Posterior vena cava (tissue), 2 donors: ENCODE data around the gene BCL2L12. TPM values are rescaled to one million over a fixed set of nuclear protein-coding genes. Genes with fewer than 3 reads are reported as not detected.

ENCODE experiments used
- microRNA-seq, 2 donors: library from miRNA; unstranded; fragments of <30 nt; microRNA quantifications; one replicate each; pipeline ENCODE4 v1.2.0, GENCODE V29; 2020 to 2021; ENCODE audit warnings: borderline microRNAs expressed in 2 of 2
- total RNA-seq, 2 donors: library from RNA; stranded (reverse); fragmentation: NEBNext Ultra II Directional; extraction: Animal tissue kit (Norgen Biotek cat#: 25700); gene quantifications; one replicate each; pipeline ENCODE4 v1.2.1, GENCODE V29; 2021
- donor health status: DM: yes; HTN: yes; CAD: no.
- donor health status: DM: yes; HTN: yes; CAD: no.

The BCL2L12 gene
- total RNA-seq, 2 donors from 2014 or later = 8.5 to 9.3 TPM

Small RNAs within 50 kb of the gene (microRNA-seq; reads per million reads assigned to microRNA genes)
- 0 to 0.26 reads per million in 2 donors for gene MIR5088

Other genes with a start within 250 kb of the BCL2L12 start
- gene PTH2, start 242.5 kb upstream of the BCL2L12 start, total RNA-seq = not detected
- not detected for gene GFY, start 240.5 kb upstream of the BCL2L12 start, total RNA-seq
- 1 to 10 TPM; 1.5 to 2.8 TPM for gene SLC17A7, start 224.4 kb upstream of the BCL2L12 start, total RNA-seq
- 10 to 100 TPM; 34.4 to 36.6 TPM for gene PIH1D1, start 214.1 kb upstream of the BCL2L12 start, total RNA-seq
- 10 to 100 TPM; 17.3 to 24.2 TPM for gene ALDH16A1, start 212.7 kb upstream of the BCL2L12 start, total RNA-seq
- gene FLT3LG, start 191.7 kb upstream of the BCL2L12 start, total RNA-seq = 10 to 100 TPM in 1 of 2 donors, 1 to 10 TPM in 1; 7.3 to 12.0 TPM
- 1,000 to 10,000 TPM; 1,658 to 1,769 TPM for gene RPL13A, start 178.3 kb upstream of the BCL2L12 start, total RNA-seq
- 1,000 to 10,000 TPM; 1,242 to 1,344 TPM for gene RPS11, start 169.5 kb upstream of the BCL2L12 start, total RNA-seq
- 100 to 1,000 TPM; 192 to 304 TPM for gene FCGRT, start 153.3 kb upstream of the BCL2L12 start, total RNA-seq
- 100 to 1,000 TPM in 1 of 2 donors, 10 to 100 TPM in 1; 94.0 to 128 TPM for gene RCN3, start 137.9 kb upstream of the BCL2L12 start, total RNA-seq
- 10 to 100 TPM; 35.8 to 36.0 TPM for gene NOSIP, start 85.4 kb upstream of the BCL2L12 start, total RNA-seq
- gene PRRG2, start 84.6 kb upstream of the BCL2L12 start, total RNA-seq = under 1 TPM; 0.46 to 0.52 TPM
- 10 to 100 TPM; 18.8 to 21.7 TPM for gene PRR12, start 74.8 kb upstream of the BCL2L12 start, total RNA-seq
- 100 to 1,000 TPM; 124 to 173 TPM for gene RRAS, start 25.8 kb upstream of the BCL2L12 start, total RNA-seq
- 10 to 100 TPM; 43.5 to 55.1 TPM for gene SCAF1, start 23.7 kb upstream of the BCL2L12 start, total RNA-seq
- 10 to 100 TPM; 40.6 to 50.9 TPM for gene IRF3, start 76 bp upstream of the BCL2L12 start, total RNA-seq
- gene PRMT1, start 11.3 kb downstream of the BCL2L12 start, total RNA-seq = 10 to 100 TPM; 79.1 to 91.5 TPM
- 1 to 10 TPM in 1 of 2 donors, under 1 TPM in 1; 1.00 to 1.0 TPM for gene ADM5, start 23.7 kb downstream of the BCL2L12 start, total RNA-seq
- 10 to 100 TPM; 10.6 to 11.8 TPM for gene CPT1C, start 25.2 kb downstream of the BCL2L12 start, total RNA-seq
- 1 to 10 TPM; 2.0 to 2.7 TPM for gene TSKS, start 97.4 kb downstream of the BCL2L12 start, total RNA-seq
- gene AP2A1, start 101.1 kb downstream of the BCL2L12 start, total RNA-seq = 10 to 100 TPM; 81.7 to 88.1 TPM
- 10 to 100 TPM in 1 of 2 donors, 1 to 10 TPM in 1; 6.9 to 12.2 TPM for gene FUZ, start 147.4 kb downstream of the BCL2L12 start, total RNA-seq
- 10 to 100 TPM; 25.6 to 25.9 TPM for gene MED25, start 152.4 kb downstream of the BCL2L12 start, total RNA-seq
- 10 to 100 TPM; 78.7 to 95.2 TPM for gene PTOV1, start 185.2 kb downstream of the BCL2L12 start, total RNA-seq
- gene PNKP, start 201.6 kb downstream of the BCL2L12 start, total RNA-seq = 10 to 100 TPM; 40.5 to 43.4 TPM
- 10 to 100 TPM; 26.5 to 28.9 TPM for gene AKT1S1, start 211.4 kb downstream of the BCL2L12 start, total RNA-seq
- gene TBC1D17, start 211.8 kb downstream of the BCL2L12 start, total RNA-seq = 10 to 100 TPM; 28.7 to 36.3 TPM
- 1 to 10 TPM; 1.1 to 1.3 TPM for gene IL4I1, start 231.0 kb downstream of the BCL2L12 start, total RNA-seq